Activated T-cell treated with anti-CD3 and anti-CD28 coated beads, Interleukin-2, amount 50 U/mL, for 24 hours (primary cell): ENCODE measurements around the gene TIMP3.

ENCODE experiments used
- DNase-seq: peaks from one replicate; pipeline ENCODE4 v3.0.0-alpha.2; 2020
- H3K27ac Mint-ChIP-seq: 2 replicates; pipeline ENCODE4 v1.8.0; 2020; ENCODE audit warnings: mild to moderate bottlenecking, mixed read lengths
- H3K27me3 Mint-ChIP-seq: 2 replicates; pipeline ENCODE4 v1.8.0; 2020; ENCODE audit warnings: mixed read lengths
- H3K36me3 Mint-ChIP-seq: 2 replicates; pipeline ENCODE4 v1.8.0; 2020; ENCODE audit warnings: low read depth, mixed read lengths
- H3K4me1 Mint-ChIP-seq: 2 replicates; pipeline ENCODE4 v1.8.0; 2020; ENCODE audit warnings: low read depth, mixed read lengths
- H3K4me3 Mint-ChIP-seq: 2 replicates; pipeline ENCODE4 v1.8.0; 2020; ENCODE audit warnings: mild to moderate bottlenecking, moderate library complexity, mixed read lengths
- H3K9me3 Mint-ChIP-seq: 2 replicates; pipeline ENCODE4 v1.8.0; 2020; ENCODE audit warnings: mixed read lengths

The TIMP3 gene

GRCh38 chr22:32775957-32776356 is 25.5 kb upstream of the TIMP3 start:
- peaks cover 8% of the 10 kb centered on the region for H3K27me3 Mint-ChIP-seq
- H3K36me3 Mint-ChIP-seq = no peaks in the 10 kb centered on the region
- H3K4me1 Mint-ChIP-seq = no peaks in the 10 kb centered on the region
- no peak overlapping the region for H3K27ac Mint-ChIP-seq
- H3K9me3 Mint-ChIP-seq = no peaks in the 10 kb centered on the region
- DNase-seq = no peak
- no peak overlapping the region for H3K4me3 Mint-ChIP-seq

GRCh38 chr22:32776397-32776796 is 25.1 kb upstream of the TIMP3 start:
- H3K27ac Mint-ChIP-seq = no peak overlapping the region
- no peaks in the 10 kb centered on the region for H3K4me1 Mint-ChIP-seq
- H3K27me3 Mint-ChIP-seq = peaks cover 6% of the 10 kb centered on the region
- H3K36me3 Mint-ChIP-seq = no peaks in the 10 kb centered on the region
- no peaks in the 10 kb centered on the region for H3K9me3 Mint-ChIP-seq
- DNase-seq = no peak
- no peak overlapping the region for H3K4me3 Mint-ChIP-seq

GRCh38 chr22:32776802-32777201 is 24.7 kb upstream of the TIMP3 start:
- no peaks in the 10 kb centered on the region for H3K36me3 Mint-ChIP-seq
- H3K9me3 Mint-ChIP-seq = no peaks in the 10 kb centered on the region
- no peak overlapping the region for H3K4me3 Mint-ChIP-seq
- H3K27me3 Mint-ChIP-seq = peaks cover 3% of the 10 kb centered on the region
- H3K4me1 Mint-ChIP-seq = no peaks in the 10 kb centered on the region
- no peak overlapping the region for H3K27ac Mint-ChIP-seq
- no peak for DNase-seq

GRCh38 chr22:32777987-32778386 is 23.5 kb upstream of the TIMP3 start:
- no peak overlapping the region for H3K27ac Mint-ChIP-seq
- H3K27me3 Mint-ChIP-seq = peaks cover 3% of the 10 kb centered on the region
- H3K4me1 Mint-ChIP-seq = no peaks in the 10 kb centered on the region
- no peak overlapping the region for H3K4me3 Mint-ChIP-seq
- H3K9me3 Mint-ChIP-seq = no peaks in the 10 kb centered on the region
- H3K36me3 Mint-ChIP-seq = no peaks in the 10 kb centered on the region
- no peak for DNase-seq

- Mint-ChIP-seq H3K36me3 (no peaks in the 10 kb centered on the region), H3K4me3 (no peak overlapping the region), H3K27me3 (no peaks in the 10 kb centered on the region), H3K9me3 (no peaks in the 10 kb centered on the region), H3K4me1 (no peaks in the 10 kb centered on the region), H3K27ac (no peak overlapping the region)
- no peak for DNase-seq
These were observed 20.7 kb upstream of the TIMP3 start for GRCh38 chr22:32780726-32781310.

- DNase-seq = no peak
- H3K27me3 Mint-ChIP-seq = no peaks in the 10 kb centered on the region
These were observed 19.8 kb upstream of the TIMP3 start for GRCh38 chr22:32781695-32782094.

GRCh38 chr22:32785321-32786026 is 16.0 kb upstream of the TIMP3 start:
- H3K9me3 Mint-ChIP-seq = no peaks in the 10 kb centered on the region
- H3K27me3 Mint-ChIP-seq = no peaks in the 10 kb centered on the region
- DNase-seq = no peak
- H3K27ac Mint-ChIP-seq = no peak overlapping the region
- no peak overlapping the region for H3K4me3 Mint-ChIP-seq
- no peaks in the 10 kb centered on the region for H3K36me3 Mint-ChIP-seq
- H3K4me1 Mint-ChIP-seq = no peaks in the 10 kb centered on the region

More at GRCh38 chr22:32781695-32782094, 19.8 kb upstream of the TIMP3 start:
- Mint-ChIP-seq H3K9me3 (no peaks in the 10 kb centered on the region), H3K36me3 (no peaks in the 10 kb centered on the region), H3K4me3 (no peak overlapping the region), H3K27ac (no peak overlapping the region), H3K4me1 (no peaks in the 10 kb centered on the region)

GRCh38 chr22:32786027-32786418 is 15.5 kb upstream of the TIMP3 start:
- H3K4me1 Mint-ChIP-seq = no peaks in the 10 kb centered on the region
- H3K9me3 Mint-ChIP-seq = no peaks in the 10 kb centered on the region
- H3K36me3 Mint-ChIP-seq = no peaks in the 10 kb centered on the region

GRCh38 chr22:32788904-32789624 is 12.4 kb upstream of the TIMP3 start:
- Mint-ChIP-seq H3K27me3 (peaks cover 2% of the 10 kb centered on the region), H3K9me3 (no peaks in the 10 kb centered on the region), H3K4me1 (no peaks in the 10 kb centered on the region), H3K27ac (no peak overlapping the region), H3K36me3 (no peaks in the 10 kb centered on the region), H3K4me3 (no peak overlapping the region)
- no peak for DNase-seq

More at GRCh38 chr22:32786027-32786418, 15.5 kb upstream of the TIMP3 start:
- Mint-ChIP-seq H3K27ac (no peak overlapping the region), H3K4me3 (no peak overlapping the region), H3K27me3 (peaks cover 2% of the 10 kb centered on the region)
- DNase-seq = no peak

GRCh38 chr22:32789797-32790620 is 11.5 kb upstream of the TIMP3 start:
- Mint-ChIP-seq H3K27me3 (peaks cover 4% of the 10 kb centered on the region), H3K9me3 (no peaks in the 10 kb centered on the region), H3K36me3 (no peaks in the 10 kb centered on the region), H3K27ac (no peak overlapping the region), H3K4me1 (no peaks in the 10 kb centered on the region), H3K4me3 (no peak overlapping the region)
- DNase-seq = no peak

GRCh38 chr22:32791056-32791455 is 10.4 kb upstream of the TIMP3 start:
- Mint-ChIP-seq H3K27ac (no peak overlapping the region), H3K9me3 (no peaks in the 10 kb centered on the region), H3K36me3 (no peaks in the 10 kb centered on the region), H3K27me3 (peaks cover 8% of the 10 kb centered on the region), H3K4me3 (no peak overlapping the region), H3K4me1 (no peaks in the 10 kb centered on the region)
- DNase-seq = no peak

GRCh38 chr22:32791485-32791884 is 10.0 kb upstream of the TIMP3 start:
- no peaks in the 10 kb centered on the region for H3K4me1 Mint-ChIP-seq
- no peak for DNase-seq
- H3K27ac Mint-ChIP-seq = no peak overlapping the region
- H3K27me3 Mint-ChIP-seq = peaks cover 12% of the 10 kb centered on the region
- no peak overlapping the region for H3K4me3 Mint-ChIP-seq
- H3K36me3 Mint-ChIP-seq = no peaks in the 10 kb centered on the region
- H3K9me3 Mint-ChIP-seq = no peaks in the 10 kb centered on the region

GRCh38 chr22:32793589-32793988 is 7.9 kb upstream of the TIMP3 start:
- peaks cover 32% of the 10 kb centered on the region for H3K27me3 Mint-ChIP-seq
- peaks cover 3% of the 10 kb centered on the region for H3K4me1 Mint-ChIP-seq
- DNase-seq = no peak
- no peak overlapping the region for H3K27ac Mint-ChIP-seq
- H3K36me3 Mint-ChIP-seq = no peaks in the 10 kb centered on the region
- H3K9me3 Mint-ChIP-seq = no peaks in the 10 kb centered on the region
- no peak overlapping the region for H3K4me3 Mint-ChIP-seq

- no peak overlapping the region for H3K27ac Mint-ChIP-seq
- peaks cover 3% of the 10 kb centered on the region for H3K4me1 Mint-ChIP-seq
- H3K27me3 Mint-ChIP-seq = peaks cover 43% of the 10 kb centered on the region
- H3K4me3 Mint-ChIP-seq = no peak overlapping the region
- no peaks in the 10 kb centered on the region for H3K9me3 Mint-ChIP-seq
- no peaks in the 10 kb centered on the region for H3K36me3 Mint-ChIP-seq
- no peak for DNase-seq
These were observed 6.9 kb upstream of the TIMP3 start for GRCh38 chr22:32794449-32795213.
